ENCODE data around the gene DDX4.
"Not testable (repeated sequence)": the region's sequence is repeated elsewhere in the genome, so short reads cannot be mapped to it uniquely, and the experiment has no call there.

Gene DDX4

DNA sequence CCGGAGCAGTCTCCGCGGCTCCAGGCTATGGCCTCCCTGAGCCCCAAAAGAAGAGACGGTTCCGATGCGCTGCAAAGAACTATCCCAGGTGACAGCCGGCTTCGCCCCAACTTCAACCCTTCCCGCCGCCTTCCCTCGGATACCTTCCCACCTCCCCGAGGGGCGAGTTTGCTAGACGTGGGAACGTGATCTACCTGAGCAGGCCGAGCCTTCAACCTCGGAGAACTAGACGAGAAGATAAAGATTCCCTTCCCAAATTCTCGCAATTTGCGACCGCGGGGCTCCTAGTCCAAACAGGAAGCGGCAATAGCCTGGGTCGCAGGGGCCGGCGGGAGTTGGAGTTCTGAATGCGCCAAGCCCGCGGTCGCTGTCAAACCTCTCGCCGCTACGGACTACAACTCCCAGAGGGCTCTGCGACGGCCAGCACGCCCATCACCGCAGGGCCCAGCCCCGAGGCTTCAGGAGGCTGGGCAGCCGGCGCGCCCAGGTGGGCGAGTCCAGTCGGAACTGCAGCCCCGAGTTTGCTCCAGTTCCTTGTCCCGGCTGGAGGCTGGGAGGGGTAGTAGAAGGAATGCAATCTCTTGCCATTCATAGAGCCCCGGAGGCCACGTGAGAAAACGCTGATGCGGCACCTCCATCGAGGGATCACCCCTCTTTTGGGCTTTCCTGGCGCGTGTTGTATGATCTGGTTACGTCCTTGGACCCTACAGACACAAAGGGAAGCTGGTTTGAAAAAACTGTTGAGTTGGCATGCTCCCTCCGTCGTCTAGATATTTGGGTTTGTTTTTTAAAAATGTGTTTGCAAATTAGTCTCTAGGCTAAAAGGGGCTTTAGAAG, 25.6 kb upstream of the DDX4 start, which contains the start of gene SLC38A9:
Gene SLC38A9, minus strand, starts transcription at position 302 of the 837 bp plus-strand sequence. CDS start 14,366 bp downstream, outside the sequence.
- peak within 1 kb of the TSS; percentile 92 for H3K4me3 ChIP-seq (ENCODE audit: low read depth, low read length)
- DNase-seq (ENCODE audit: low read depth) = peak; percentile 69
- TF ChIP-seq, protein P1, sequence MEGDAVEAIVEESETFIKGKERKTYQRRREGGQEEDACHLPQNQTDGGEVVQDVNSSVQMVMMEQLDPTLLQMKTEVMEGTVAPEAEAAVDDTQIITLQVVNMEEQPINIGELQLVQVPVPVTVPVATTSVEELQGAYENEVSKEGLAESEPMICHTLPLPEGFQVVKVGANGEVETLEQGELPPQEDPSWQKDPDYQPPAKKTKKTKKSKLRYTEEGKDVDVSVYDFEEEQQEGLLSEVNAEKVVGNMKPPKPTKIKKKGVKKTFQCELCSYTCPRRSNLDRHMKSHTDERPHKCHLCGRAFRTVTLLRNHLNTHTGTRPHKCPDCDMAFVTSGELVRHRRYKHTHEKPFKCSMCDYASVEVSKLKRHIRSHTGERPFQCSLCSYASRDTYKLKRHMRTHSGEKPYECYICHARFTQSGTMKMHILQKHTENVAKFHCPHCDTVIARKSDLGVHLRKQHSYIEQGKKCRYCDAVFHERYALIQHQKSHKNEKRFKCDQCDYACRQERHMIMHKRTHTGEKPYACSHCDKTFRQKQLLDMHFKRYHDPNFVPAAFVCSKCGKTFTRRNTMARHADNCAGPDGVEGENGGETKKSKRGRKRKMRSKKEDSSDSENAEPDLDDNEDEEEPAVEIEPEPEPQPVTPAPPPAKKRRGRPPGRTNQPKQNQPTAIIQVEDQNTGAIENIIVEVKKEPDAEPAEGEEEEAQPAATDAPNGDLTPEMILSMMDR (IDR thresholded peaks at IDR 0.05; ENCODE audit: low read depth, low read length, missing control alignments) = no peak

DNA sequence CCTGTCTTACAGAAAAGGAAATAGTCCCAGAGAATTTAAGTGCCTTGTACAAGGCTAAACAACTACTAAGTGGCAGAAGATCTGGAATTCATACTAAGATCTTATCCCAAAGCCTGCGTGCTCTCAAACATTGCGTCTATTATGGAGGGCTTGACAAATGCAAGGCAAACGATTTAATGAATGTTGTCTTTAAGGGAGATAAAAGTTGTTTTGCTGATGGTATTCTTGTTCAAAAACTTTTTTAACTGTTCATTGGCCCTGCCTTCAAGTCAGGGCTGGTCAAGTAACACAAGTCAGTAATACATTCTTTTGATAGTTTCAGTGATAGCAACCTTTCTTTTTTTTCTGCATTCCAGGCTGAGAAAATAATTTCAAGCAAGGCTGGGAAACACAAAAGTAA, 24.0 kb upstream of the DDX4 start:
- no peak overlapping the region for H3K4me3 ChIP-seq (ENCODE audit: low read depth, low read length)
- DNase-seq (ENCODE audit: low read depth) = no peak
- TF ChIP-seq, protein P1 (IDR thresholded peaks at IDR 0.05; ENCODE audit: low read depth, low read length, missing control alignments) = no peak

DNA sequence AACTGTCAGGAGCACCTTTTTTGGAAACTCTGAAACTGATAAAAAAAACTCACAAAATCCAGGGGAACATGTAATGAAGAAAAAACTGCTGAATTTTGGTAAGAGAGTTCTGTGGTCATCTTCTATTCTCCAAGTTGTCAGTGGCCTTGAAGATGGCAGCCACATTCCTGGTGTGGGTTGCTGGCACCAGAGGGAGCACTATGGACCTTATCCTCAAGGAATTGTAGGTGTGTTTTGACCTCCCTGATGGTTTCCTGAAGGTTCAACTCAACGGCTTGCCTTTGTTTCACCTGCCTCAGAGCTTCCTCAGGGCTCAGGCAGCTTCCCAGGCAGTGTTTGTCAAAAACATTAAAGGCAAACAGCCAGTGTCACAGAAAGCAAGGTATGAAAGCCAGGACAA, 23.5 kb upstream of the DDX4 start:
- DNase-seq (ENCODE audit: low read depth) = no peak
- no peak overlapping the region for H3K4me3 ChIP-seq (ENCODE audit: low read depth, low read length)
- TF ChIP-seq, protein P1 (IDR thresholded peaks at IDR 0.05; ENCODE audit: low read depth, low read length, missing control alignments) = no peak

DNA sequence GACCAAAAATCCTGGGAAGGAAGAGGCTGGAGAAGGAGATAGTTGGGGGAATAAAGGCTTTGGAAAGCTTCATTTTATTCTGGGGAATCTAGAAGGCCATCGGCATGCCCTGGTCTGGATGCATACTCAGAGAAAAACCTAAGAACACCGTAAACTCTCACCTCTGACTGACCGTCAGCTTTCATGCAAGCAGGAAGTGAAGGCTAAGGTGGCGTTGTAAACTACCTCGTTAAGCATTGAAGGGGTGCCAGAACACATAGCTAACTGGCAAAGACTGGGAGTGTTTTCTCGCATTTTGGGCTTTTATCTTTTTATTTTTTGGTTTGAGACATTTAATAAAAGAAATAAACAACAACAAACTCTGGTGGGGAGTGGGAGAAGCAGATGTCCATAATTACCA, 23.1 kb upstream of the DDX4 start:
- no peak overlapping the region for H3K4me3 ChIP-seq (ENCODE audit: low read depth, low read length)
- TF ChIP-seq, protein P1 (IDR thresholded peaks at IDR 0.05; ENCODE audit: low read depth, low read length, missing control alignments) = no peak
- DNase-seq (ENCODE audit: low read depth) = no peak

DNA sequence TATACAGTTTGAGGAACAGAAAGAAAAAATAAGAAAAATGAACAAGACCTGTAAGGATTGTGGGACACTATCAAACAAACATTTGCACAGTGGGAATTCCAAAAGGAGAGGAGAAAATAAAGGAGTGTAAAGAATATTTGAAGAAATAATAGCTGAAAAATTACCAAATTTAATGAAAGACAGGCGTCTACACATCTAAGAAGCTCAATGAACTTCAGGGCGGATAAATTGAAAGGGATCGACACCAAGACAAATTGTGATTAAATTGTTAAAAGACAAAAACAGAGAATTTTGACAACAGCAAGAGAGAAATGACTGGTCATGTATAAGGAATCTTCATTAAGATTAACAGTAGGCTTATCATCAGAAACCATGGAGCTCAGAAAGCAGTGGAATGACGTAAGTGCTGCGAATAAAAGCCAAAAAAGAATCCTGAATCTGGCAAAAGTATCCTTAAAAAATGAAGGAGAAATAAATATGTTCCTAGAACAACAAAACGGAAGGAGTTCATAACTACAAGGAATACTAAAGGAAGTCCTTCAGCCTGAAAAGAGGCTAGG, 22.3 kb upstream of the DDX4 start:
- TF ChIP-seq, protein P1 (IDR thresholded peaks at IDR 0.05; ENCODE audit: low read depth, low read length, missing control alignments) = no peak
- no peak for DNase-seq (ENCODE audit: low read depth)

DNA sequence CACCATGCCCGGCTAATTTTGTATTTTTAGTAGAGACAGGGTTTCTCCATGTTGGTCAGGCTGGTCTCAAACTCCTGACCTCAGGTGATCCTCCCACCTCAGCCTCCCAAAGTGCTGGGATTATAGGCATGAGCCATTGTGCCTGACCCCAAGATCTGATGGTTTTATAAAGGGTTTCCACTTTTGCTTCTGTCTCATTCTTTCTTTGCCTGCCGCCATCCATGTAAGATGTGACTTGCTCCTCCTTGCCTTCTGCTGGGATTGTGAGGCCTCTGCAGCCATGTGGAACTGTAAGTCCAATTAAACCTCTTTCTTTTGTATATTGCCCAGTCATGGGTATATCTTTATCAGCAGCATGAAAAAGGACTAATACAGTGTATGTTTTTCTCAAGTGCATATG, 18.8 kb upstream of the DDX4 start:
- not testable (repeated sequence) for H3K4me3 ChIP-seq (ENCODE audit: low read depth, low read length); DNase-seq (ENCODE audit: low read depth)

More for the DNA sequence above, 22.3 kb upstream of the DDX4 start:
- H3K4me3 ChIP-seq (ENCODE audit: low read depth, low read length) = no peak overlapping the region

DNA sequence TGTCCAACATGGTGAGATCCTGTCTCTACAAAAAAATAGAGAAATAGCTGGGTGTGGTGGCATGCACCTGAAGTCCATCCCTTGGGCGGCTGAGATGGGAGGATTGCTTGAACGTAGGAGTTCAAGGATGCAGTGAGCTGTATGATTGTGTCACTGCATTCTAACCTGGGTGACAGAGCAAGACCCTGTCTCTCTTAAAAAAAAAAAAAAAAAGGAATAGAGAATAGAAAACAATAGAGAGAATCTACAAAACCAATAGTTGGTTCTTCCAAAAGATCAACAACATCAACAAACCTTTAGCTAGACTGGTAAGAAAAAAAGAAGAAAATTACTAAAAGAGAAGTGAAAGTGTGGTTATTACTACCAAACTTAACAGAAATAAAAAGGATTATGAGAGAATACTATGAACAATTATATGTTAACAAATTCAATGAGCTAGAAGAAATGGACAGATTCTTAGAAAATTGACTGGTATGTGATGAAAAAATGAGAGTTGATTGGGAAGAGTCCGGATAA, 17.6 kb upstream of the DDX4 start:
- H3K4me3 ChIP-seq (ENCODE audit: low read depth, low read length) = no peak overlapping the region
- DNase-seq (ENCODE audit: low read depth) = no peak
- TF ChIP-seq, protein P1 (IDR thresholded peaks at IDR 0.05; ENCODE audit: low read depth, low read length, missing control alignments) = no peak

Data from GM12864 (cell line).